Measurements from ENCODE around the gene TSPO.

TSPO gene

GRCh38 chr22:43205261-43205691 is 53.9 kb downstream of the TSPO start:
- DNase-seq, result no peak

GRCh38 chr22:43205748-43206508 is 54.6 kb downstream of the TSPO start:
- no peak for DNase-seq

- no peak for DNase-seq
These were observed 55.3 kb downstream of the TSPO start for GRCh38 chr22:43206509-43207161.

- no peak for DNase-seq
These were observed 56.0 kb downstream of the TSPO start for GRCh38 chr22:43207386-43207785.

GRCh38 chr22:43207849-43208702 is 56.7 kb downstream of the TSPO start:
- DNase-seq, result no peak

GRCh38 chr22:43208703-43209522 is 57.6 kb downstream of the TSPO start:
- no peak for DNase-seq

- no peak for DNase-seq
These were observed 58.1 kb downstream of the TSPO start for GRCh38 chr22:43209523-43209890.

GRCh38 chr22:43209971-43210370 is 58.6 kb downstream of the TSPO start:
- no peak for DNase-seq

- DNase-seq, result no peak
These were observed 59.5 kb downstream of the TSPO start for GRCh38 chr22:43210631-43211515.

- no peak for DNase-seq
These were observed 60.6 kb downstream of the TSPO start for GRCh38 chr22:43211941-43212433.

GRCh38 chr22:43212434-43212952 is 61.1 kb downstream of the TSPO start:
- DNase-seq, result no peak
